ENCODE data around the gene KIRREL3.

KIRREL3 gene

GRCh38 chr11:126901783-126902182, 98.8 kb downstream of the KIRREL3 start:
- no peak for DNase-seq

GRCh38 chr11:126899961-126900748, 100.4 kb downstream of the KIRREL3 start:
- DNase-seq: no peak

- no peak for DNase-seq
Observed at GRCh38 chr11:126898802-126899201, 101.8 kb downstream of the KIRREL3 start.

- DNase-seq: no peak
Observed at GRCh38 chr11:126897430-126897829, 103.1 kb downstream of the KIRREL3 start.

GRCh38 chr11:126896025-126896424, 104.5 kb downstream of the KIRREL3 start:
- no peak for DNase-seq

- no peak for DNase-seq
Observed at GRCh38 chr11:126893796-126894195, 106.8 kb downstream of the KIRREL3 start.

- DNase-seq: no peak
Observed at GRCh38 chr11:126892756-126893155, 107.8 kb downstream of the KIRREL3 start.

GRCh38 chr11:126891556-126892217, 108.9 kb downstream of the KIRREL3 start:
- DNase-seq: no peak

GRCh38 chr11:126890561-126890960, 110.0 kb downstream of the KIRREL3 start:
- DNase-seq: no peak

- DNase-seq: no peak
Observed at GRCh38 chr11:126888115-126888712, 112.4 kb downstream of the KIRREL3 start.

- no peak for DNase-seq
Observed at GRCh38 chr11:126886636-126887035, 113.9 kb downstream of the KIRREL3 start.

GRCh38 chr11:126886085-126886484, 114.5 kb downstream of the KIRREL3 start:
- no peak for DNase-seq

GRCh38 chr11:126884594-126884993, 116.0 kb downstream of the KIRREL3 start:
- DNase-seq: no peak

GRCh38 chr11:126884192-126884591, 116.4 kb downstream of the KIRREL3 start:
- DNase-seq: no peak

- DNase-seq: no peak
Observed at GRCh38 chr11:126880872-126881271, 119.7 kb downstream of the KIRREL3 start.

- DNase-seq: no peak
Observed at GRCh38 chr11:126879516-126879915, 121.1 kb downstream of the KIRREL3 start.

- no peak for DNase-seq
Observed at GRCh38 chr11:126878913-126879482, 121.6 kb downstream of the KIRREL3 start.

- no peak for DNase-seq
Observed at GRCh38 chr11:126874831-126875230, 125.7 kb downstream of the KIRREL3 start.

GRCh38 chr11:126874276-126874675, 126.3 kb downstream of the KIRREL3 start:
- no peak for DNase-seq

- DNase-seq: no peak
Observed at GRCh38 chr11:126871792-126872191, 128.8 kb downstream of the KIRREL3 start.

- DNase-seq: no peak
Observed at GRCh38 chr11:126870021-126870420, 130.5 kb downstream of the KIRREL3 start.

- DNase-seq: no peak
Observed at GRCh38 chr11:126868741-126869140, 131.8 kb downstream of the KIRREL3 start.

GRCh38 chr11:126864934-126865333, 135.6 kb downstream of the KIRREL3 start:
- DNase-seq: no peak
